ENCODE results near the gene SNCB.

DNA sequence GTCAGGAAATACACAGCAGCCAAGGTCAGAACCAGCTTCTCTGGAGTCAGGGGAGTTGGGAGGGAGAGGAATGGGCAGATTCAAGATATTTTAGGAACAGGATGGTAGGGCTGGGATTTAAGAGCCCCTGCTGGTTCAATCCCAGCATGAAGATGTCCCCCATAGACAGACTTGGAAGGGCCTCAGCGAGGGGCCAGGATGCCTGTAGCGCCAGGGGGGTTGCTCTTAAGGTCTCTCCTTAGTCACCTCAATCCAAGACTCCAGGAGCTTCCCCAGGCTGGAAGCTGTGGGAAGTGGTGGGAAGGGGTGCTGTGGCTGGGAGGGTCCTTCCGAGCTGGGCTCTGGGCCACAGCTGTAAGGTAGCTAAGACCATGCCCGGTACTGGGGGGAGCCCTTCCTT is 8.9 kb upstream of the SNCB start:
- TF ChIP-seq, protein P1, sequence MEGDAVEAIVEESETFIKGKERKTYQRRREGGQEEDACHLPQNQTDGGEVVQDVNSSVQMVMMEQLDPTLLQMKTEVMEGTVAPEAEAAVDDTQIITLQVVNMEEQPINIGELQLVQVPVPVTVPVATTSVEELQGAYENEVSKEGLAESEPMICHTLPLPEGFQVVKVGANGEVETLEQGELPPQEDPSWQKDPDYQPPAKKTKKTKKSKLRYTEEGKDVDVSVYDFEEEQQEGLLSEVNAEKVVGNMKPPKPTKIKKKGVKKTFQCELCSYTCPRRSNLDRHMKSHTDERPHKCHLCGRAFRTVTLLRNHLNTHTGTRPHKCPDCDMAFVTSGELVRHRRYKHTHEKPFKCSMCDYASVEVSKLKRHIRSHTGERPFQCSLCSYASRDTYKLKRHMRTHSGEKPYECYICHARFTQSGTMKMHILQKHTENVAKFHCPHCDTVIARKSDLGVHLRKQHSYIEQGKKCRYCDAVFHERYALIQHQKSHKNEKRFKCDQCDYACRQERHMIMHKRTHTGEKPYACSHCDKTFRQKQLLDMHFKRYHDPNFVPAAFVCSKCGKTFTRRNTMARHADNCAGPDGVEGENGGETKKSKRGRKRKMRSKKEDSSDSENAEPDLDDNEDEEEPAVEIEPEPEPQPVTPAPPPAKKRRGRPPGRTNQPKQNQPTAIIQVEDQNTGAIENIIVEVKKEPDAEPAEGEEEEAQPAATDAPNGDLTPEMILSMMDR (conservative IDR thresholded peaks at IDR 0.05 in 1 of 2, IDR thresholded peaks at IDR 0.05 in 1 of 2; ENCODE audit: low read depth in 1 of 2, low read length in 2 of 2), result no peak
- no peak for TF ChIP-seq EZH2 (IDR thresholded peaks at IDR 0.05; ENCODE audit: low read length, missing control alignments)
